ENCODE measurements around the gene CIRBP. TPM values are rescaled to one million over a fixed set of nuclear protein-coding genes. Genes with fewer than 3 reads are reported as not detected.

CIRBP gene
- total RNA-seq, 1 donor from 2014 or later: 192 TPM

DNA sequence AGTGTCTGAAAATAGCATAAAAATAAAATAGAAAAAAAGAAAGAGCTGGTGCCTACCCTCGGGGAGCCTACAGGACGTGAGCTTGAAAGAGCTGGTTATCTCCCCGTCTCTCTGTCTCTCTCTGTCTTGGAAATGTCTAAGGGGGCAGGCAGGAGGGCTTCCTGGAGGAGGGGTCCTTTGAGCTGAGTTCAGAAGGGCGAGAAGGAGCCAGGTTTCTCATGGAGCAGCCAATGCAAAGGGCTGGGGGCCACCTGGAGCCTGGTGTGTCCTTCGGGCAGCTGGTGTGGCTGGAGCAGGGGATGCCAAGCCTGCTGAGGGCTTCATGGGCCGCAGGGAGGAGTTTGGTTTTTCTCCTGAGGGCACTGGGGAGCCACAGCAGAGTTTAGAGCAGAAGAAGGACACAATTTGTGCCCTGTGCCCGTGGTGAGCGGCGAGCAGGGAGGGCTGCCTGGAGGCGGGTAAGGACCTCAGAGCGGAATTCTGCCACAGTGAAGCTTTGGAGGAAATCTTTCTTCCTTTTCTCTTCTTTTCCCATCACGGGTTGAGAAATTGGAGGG lies 55.2 kb downstream of the CIRBP start:
- peak overlapping the region; percentile 40 to 50 for H3K4me3 ChIP-seq
- H3K9me3 ChIP-seq: no peaks in the 10 kb centered on the region
- intact Hi-C loops (cut with DNase I): no loop called here
- H3K27me3 ChIP-seq: peaks cover 6% of the 10 kb centered on the region
- DNase-seq (ENCODE audit: extremely low spot score in 2 of 2): no peak
- no peaks in the 10 kb centered on the region for H3K36me3 ChIP-seq
- H3K4me1 ChIP-seq: peaks cover 15% of the 10 kb centered on the region
- H3K27ac ChIP-seq: peak overlapping the region; percentile 79
- TF ChIP-seq, protein P1, sequence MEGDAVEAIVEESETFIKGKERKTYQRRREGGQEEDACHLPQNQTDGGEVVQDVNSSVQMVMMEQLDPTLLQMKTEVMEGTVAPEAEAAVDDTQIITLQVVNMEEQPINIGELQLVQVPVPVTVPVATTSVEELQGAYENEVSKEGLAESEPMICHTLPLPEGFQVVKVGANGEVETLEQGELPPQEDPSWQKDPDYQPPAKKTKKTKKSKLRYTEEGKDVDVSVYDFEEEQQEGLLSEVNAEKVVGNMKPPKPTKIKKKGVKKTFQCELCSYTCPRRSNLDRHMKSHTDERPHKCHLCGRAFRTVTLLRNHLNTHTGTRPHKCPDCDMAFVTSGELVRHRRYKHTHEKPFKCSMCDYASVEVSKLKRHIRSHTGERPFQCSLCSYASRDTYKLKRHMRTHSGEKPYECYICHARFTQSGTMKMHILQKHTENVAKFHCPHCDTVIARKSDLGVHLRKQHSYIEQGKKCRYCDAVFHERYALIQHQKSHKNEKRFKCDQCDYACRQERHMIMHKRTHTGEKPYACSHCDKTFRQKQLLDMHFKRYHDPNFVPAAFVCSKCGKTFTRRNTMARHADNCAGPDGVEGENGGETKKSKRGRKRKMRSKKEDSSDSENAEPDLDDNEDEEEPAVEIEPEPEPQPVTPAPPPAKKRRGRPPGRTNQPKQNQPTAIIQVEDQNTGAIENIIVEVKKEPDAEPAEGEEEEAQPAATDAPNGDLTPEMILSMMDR (IDR thresholded peaks at IDR 0.05): no peak
- TF ChIP-seq POLR2AphosphoS5 (IDR thresholded peaks at IDR 0.05; ENCODE audit: insufficient read depth in 1 of 2, low read depth in 1 of 2) (no peak), POLR2A (IDR thresholded peaks at IDR 0.05) (no peak)

Other genes starting within 250 kb of the CIRBP start
- 130 TPM for gene TMEM259, start 248.2 kb upstream of the CIRBP start, total RNA-seq
- not detected for gene RNU6-2, start 247.8 kb upstream of the CIRBP start, total RNA-seq
- gene CNN2, start 242.7 kb upstream of the CIRBP start, total RNA-seq: 76.1 TPM
- 29.5 TPM for gene ABCA7, start 229.2 kb upstream of the CIRBP start, total RNA-seq
- 36.8 TPM for gene ARHGAP45, start 202.2 kb upstream of the CIRBP start, total RNA-seq
- gene POLR2E, start 174.0 kb upstream of the CIRBP start, total RNA-seq: 83.7 TPM
- 524 TPM for gene GPX4, start 165.3 kb upstream of the CIRBP start, total RNA-seq
- gene SBNO2, start 95.1 kb upstream of the CIRBP start, total RNA-seq: 54.0 TPM
- gene STK11, start 63.6 kb upstream of the CIRBP start, total RNA-seq: 54.5 TPM
- gene CBARP, start 31.3 kb upstream of the CIRBP start, total RNA-seq: 3.9 TPM
- gene ATP5F1D, start 27.6 kb upstream of the CIRBP start, total RNA-seq: 154 TPM
- 170 TPM for gene MIDN, start 20.7 kb upstream of the CIRBP start, total RNA-seq
- gene FAM174C, start 6.2 kb downstream of the CIRBP start, total RNA-seq: 64.8 TPM
- gene EFNA2, start 16.5 kb downstream of the CIRBP start, total RNA-seq: not detected
- gene NDUFS7, start 114.6 kb downstream of the CIRBP start, total RNA-seq: 141 TPM
- gene GAMT, start 132.2 kb downstream of the CIRBP start, total RNA-seq: 29.0 TPM
- 29.7 TPM for gene DAZAP1, start 138.3 kb downstream of the CIRBP start, total RNA-seq
- 3,906 TPM for gene RPS15, start 169.1 kb downstream of the CIRBP start, total RNA-seq
- gene APC2, start 180.8 kb downstream of the CIRBP start, total RNA-seq: 1.2 TPM
- gene C19orf25, start 209.9 kb downstream of the CIRBP start, total RNA-seq: 25.0 TPM
- gene PCSK4, start 221.0 kb downstream of the CIRBP start, total RNA-seq: 5.4 TPM
- 6.1 TPM for gene REEP6, start 221.8 kb downstream of the CIRBP start, total RNA-seq
- gene ADAMTSL5, start 243.7 kb downstream of the CIRBP start, total RNA-seq: 22.6 TPM

Measured in vagina (tissue), 2 donors.